ENCODE results near the gene PDE9A.

PDE9A gene

GRCh38 chr21:42668298-42668992 is 15.0 kb downstream of the PDE9A start:
- no peak for TF ChIP-seq EZH2 (IDR thresholded peaks at IDR 0.05; ENCODE audit: borderline replicate concordance, low read depth, low read length, severe bottlenecking)
- TF ChIP-seq CTCF (IDR thresholded peaks at IDR 0.05; ENCODE audit: borderline replicate concordance, extremely low read depth, low read length, poor library complexity, severe bottlenecking) = no peak
- H3K4me3 ChIP-seq (ENCODE audit: low read depth in 1 of 2, low read length in 2 of 2) = no peak overlapping the region
- H3K9ac ChIP-seq (ENCODE audit: low read depth, low read length) = no peak overlapping the region
- no peaks in the 10 kb centered on the region for H3K27me3 ChIP-seq (ENCODE audit: insufficient read depth, low read length, poor library complexity)
- H3K9me3 ChIP-seq (ENCODE audit: insufficient read depth, low read length, severe bottlenecking) = no peaks in the 10 kb centered on the region
- DNase-seq = no peak
- no peaks in the 10 kb centered on the region for H3K36me3 ChIP-seq (ENCODE audit: insufficient read depth, low read length)
- H4K20me1 ChIP-seq (ENCODE audit: insufficient read depth, low read length) = 0 out of 2 replicates have a peak, but pooled peaks cover 6% of the 10 kb centered on the region
- H3K4me1 ChIP-seq (ENCODE audit: insufficient read depth, low read length) = peaks cover 17% of the 10 kb centered on the region
- no peak overlapping the region for H2AFZ ChIP-seq (ENCODE audit: low read depth, low read length)
- H3K79me2 ChIP-seq (ENCODE audit: insufficient read depth, low read length) = no peaks in the 10 kb centered on the region
- no peak overlapping the region for H3K4me2 ChIP-seq (ENCODE audit: insufficient read depth, low read length)
- ATAC-seq (ENCODE audit: insufficient read depth, low read depth) = no peak
- no peak overlapping the region for H3K27ac ChIP-seq (ENCODE audit: low read length)

DNA sequence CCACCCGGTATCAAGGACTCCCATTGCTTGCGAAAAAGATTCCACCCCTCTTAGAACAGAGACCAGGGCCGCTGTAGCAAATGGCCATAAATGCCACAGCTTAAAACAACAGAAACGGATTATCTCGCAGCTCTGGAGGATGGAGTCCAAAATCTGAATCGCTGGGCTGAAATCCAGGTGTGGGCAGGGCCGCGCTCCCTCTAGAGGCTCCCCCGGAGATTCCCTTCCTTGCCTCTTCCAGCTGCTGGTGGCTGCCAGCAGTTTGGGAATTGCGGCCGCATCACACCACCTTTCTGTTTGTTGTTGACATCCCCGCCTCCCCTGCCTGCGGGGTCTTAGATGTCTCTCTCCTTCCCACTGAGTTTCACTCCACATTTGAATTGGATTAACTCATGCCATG is 15.6 kb downstream of the PDE9A start:
- Histone ChIP-seq H3K36me3 (ENCODE audit: insufficient read depth, low read length) (no peaks in the 10 kb centered on the region), H3K4me3 (ENCODE audit: low read depth in 1 of 2, low read length in 2 of 2) (no peak overlapping the region), H3K9ac (ENCODE audit: low read depth, low read length) (no peak overlapping the region), H2AFZ (ENCODE audit: low read depth, low read length) (no peak overlapping the region), H3K79me2 (ENCODE audit: insufficient read depth, low read length) (no peaks in the 10 kb centered on the region), H3K9me3 (ENCODE audit: insufficient read depth, low read length, severe bottlenecking) (no peaks in the 10 kb centered on the region), H3K27me3 (ENCODE audit: insufficient read depth, low read length, poor library complexity) (no peaks in the 10 kb centered on the region), H3K4me2 (ENCODE audit: insufficient read depth, low read length) (no peak overlapping the region), H3K27ac (ENCODE audit: low read length) (no peak overlapping the region), H4K20me1 (ENCODE audit: insufficient read depth, low read length) (0 out of 2 replicates have a peak, but pooled peaks cover 6% of the 10 kb centered on the region), H3K4me1 (ENCODE audit: insufficient read depth, low read length) (peaks cover 17% of the 10 kb centered on the region)
- TF ChIP-seq CTCF (IDR thresholded peaks at IDR 0.05; ENCODE audit: borderline replicate concordance, extremely low read depth, low read length, poor library complexity, severe bottlenecking) = no peak
- TF ChIP-seq EZH2 (IDR thresholded peaks at IDR 0.05; ENCODE audit: borderline replicate concordance, low read depth, low read length, severe bottlenecking) = no peak
- no peak for DNase-seq
- no peak for ATAC-seq (ENCODE audit: insufficient read depth, low read depth)

DNA sequence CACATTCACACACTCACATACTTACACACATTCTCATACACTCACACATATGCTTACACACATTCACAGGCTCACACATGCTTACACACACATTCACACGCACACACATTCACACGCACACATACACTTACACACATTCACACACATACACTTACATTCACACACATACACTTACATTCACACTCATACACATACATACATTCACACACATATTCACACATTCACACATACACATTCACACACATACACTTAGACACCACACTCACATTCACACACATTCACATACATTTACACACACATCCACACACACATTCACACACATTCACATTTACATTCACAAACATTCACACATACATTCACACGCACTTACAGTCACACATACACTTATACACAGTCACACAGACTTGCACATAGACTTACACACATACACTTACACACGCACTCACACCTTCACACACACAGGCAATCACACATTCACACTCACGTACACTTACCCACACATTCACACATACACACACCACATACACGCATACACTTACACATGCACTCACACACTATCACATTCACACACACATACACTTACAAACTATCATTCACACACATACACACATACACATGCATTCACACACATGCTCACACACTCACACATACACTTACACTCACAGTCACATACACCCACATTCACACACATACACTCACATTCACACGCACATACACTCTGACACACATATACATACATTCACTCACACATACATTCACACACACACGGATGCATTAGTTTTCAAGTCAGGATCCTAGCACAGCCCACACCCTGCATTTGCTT is 16.8 kb downstream of the PDE9A start:
- Histone ChIP-seq H3K27ac (ENCODE audit: low read length) (no peak overlapping the region), H3K4me2 (ENCODE audit: insufficient read depth, low read length) (no peak overlapping the region), H3K9ac (ENCODE audit: low read depth, low read length) (no peak overlapping the region), H3K36me3 (ENCODE audit: insufficient read depth, low read length) (no peaks in the 10 kb centered on the region), H3K79me2 (ENCODE audit: insufficient read depth, low read length) (no peaks in the 10 kb centered on the region), H3K4me1 (ENCODE audit: insufficient read depth, low read length) (peaks cover 17% of the 10 kb centered on the region), H3K9me3 (ENCODE audit: insufficient read depth, low read length, severe bottlenecking) (no peaks in the 10 kb centered on the region), H4K20me1 (ENCODE audit: insufficient read depth, low read length) (0 out of 2 replicates have a peak, but pooled peaks cover 6% of the 10 kb centered on the region), H2AFZ (ENCODE audit: low read depth, low read length) (no peak overlapping the region), H3K27me3 (ENCODE audit: insufficient read depth, low read length, poor library complexity) (no peaks in the 10 kb centered on the region), H3K4me3 (ENCODE audit: low read depth in 1 of 2, low read length in 2 of 2) (no peak overlapping the region)
- TF ChIP-seq CTCF (IDR thresholded peaks at IDR 0.05; ENCODE audit: borderline replicate concordance, extremely low read depth, low read length, poor library complexity, severe bottlenecking) (no peak), EZH2 (IDR thresholded peaks at IDR 0.05; ENCODE audit: borderline replicate concordance, low read depth, low read length, severe bottlenecking) (no peak)
- no peak for ATAC-seq (ENCODE audit: insufficient read depth, low read depth)
- no peak for DNase-seq

All from DND-41 (cell line).